RKO (cell line): Measurements from ENCODE around the gene SELENON.
A peak's percentile ranks its signal among the peaks of the same experiment; 100 is the strongest.

Source experiments
- DNase-seq: peaks from one replicate; pipeline ENCODE4 v3.0.0-alpha.2; 2016; ENCODE audit warnings: low spot score

Gene SELENON

GRCh38 chr1:25794325-25794724 lies 5.7 kb upstream of the SELENON start:
- no peak for DNase-seq

- DNase-seq = no peak
Measured at GRCh38 chr1:25795211-25795610, 4.8 kb upstream of the SELENON start.

GRCh38 chr1:25795946-25796810 lies 3.8 kb upstream of the SELENON start:
- no peak for DNase-seq

GRCh38 chr1:25796811-25797458 lies 3.1 kb upstream of the SELENON start:
- DNase-seq = peak; percentile 78

- no peak for DNase-seq
Measured at GRCh38 chr1:25797939-25798338, 2.1 kb upstream of the SELENON start.

GRCh38 chr1:25798666-25799351 lies 1.2 kb upstream of the SELENON start:
- DNase-seq = no peak

GRCh38 chr1:25799352-25799934 lies 550 bp upstream of the SELENON start:
- DNase-seq = no peak

GRCh38 chr1:25800703-25801377 lies 847 bp downstream of the SELENON start:
- DNase-seq = peak; percentile 30

- no peak for DNase-seq
Measured at GRCh38 chr1:25802915-25803314, 2.9 kb downstream of the SELENON start.

GRCh38 chr1:25803368-25803767 lies 3.4 kb downstream of the SELENON start:
- DNase-seq = no peak

- DNase-seq = peak; percentile 41
Measured at GRCh38 chr1:25804244-25804963, 4.4 kb downstream of the SELENON start.

GRCh38 chr1:25804964-25805862 lies 5.2 kb downstream of the SELENON start:
- no peak for DNase-seq

- no peak for DNase-seq
Measured at GRCh38 chr1:25805863-25806225, 5.9 kb downstream of the SELENON start.

- DNase-seq = no peak
Measured at GRCh38 chr1:25806418-25806817, 6.4 kb downstream of the SELENON start.

- no peak for DNase-seq
Measured at GRCh38 chr1:25807480-25808390, 7.7 kb downstream of the SELENON start.

GRCh38 chr1:25808481-25809244 lies 8.7 kb downstream of the SELENON start:
- DNase-seq = no peak

GRCh38 chr1:25809283-25809926 lies 9.4 kb downstream of the SELENON start:
- no peak for DNase-seq

- DNase-seq = no peak
Measured at GRCh38 chr1:25809929-25810328, 9.9 kb downstream of the SELENON start.
